Measurements from ENCODE around the gene TAS2R5.
"Not testable (repeated sequence)": the region's sequence is repeated elsewhere in the genome, so short reads cannot be mapped to it uniquely, and the experiment has no call there.

Gene TAS2R5

GRCh38 chr7:141785706-141786552 is 4.1 kb upstream of the TAS2R5 start:
- no peak overlapping the region for H3K4me2 ChIP-seq (ENCODE audit: low read length)
- TF ChIP-seq, protein P1, sequence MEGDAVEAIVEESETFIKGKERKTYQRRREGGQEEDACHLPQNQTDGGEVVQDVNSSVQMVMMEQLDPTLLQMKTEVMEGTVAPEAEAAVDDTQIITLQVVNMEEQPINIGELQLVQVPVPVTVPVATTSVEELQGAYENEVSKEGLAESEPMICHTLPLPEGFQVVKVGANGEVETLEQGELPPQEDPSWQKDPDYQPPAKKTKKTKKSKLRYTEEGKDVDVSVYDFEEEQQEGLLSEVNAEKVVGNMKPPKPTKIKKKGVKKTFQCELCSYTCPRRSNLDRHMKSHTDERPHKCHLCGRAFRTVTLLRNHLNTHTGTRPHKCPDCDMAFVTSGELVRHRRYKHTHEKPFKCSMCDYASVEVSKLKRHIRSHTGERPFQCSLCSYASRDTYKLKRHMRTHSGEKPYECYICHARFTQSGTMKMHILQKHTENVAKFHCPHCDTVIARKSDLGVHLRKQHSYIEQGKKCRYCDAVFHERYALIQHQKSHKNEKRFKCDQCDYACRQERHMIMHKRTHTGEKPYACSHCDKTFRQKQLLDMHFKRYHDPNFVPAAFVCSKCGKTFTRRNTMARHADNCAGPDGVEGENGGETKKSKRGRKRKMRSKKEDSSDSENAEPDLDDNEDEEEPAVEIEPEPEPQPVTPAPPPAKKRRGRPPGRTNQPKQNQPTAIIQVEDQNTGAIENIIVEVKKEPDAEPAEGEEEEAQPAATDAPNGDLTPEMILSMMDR (IDR thresholded peaks at IDR 0.05): peak; percentile 81
- no peak overlapping the region for H3K4me3 ChIP-seq (ENCODE audit: low read depth, low read length)
- peaks cover 2% of the 10 kb centered on the region for H3K79me2 ChIP-seq
- H3K9ac ChIP-seq: no peak overlapping the region
- H2AFZ ChIP-seq: no peak overlapping the region
- no peaks in the 10 kb centered on the region for H3K4me1 ChIP-seq
- no peaks in the 10 kb centered on the region for H3K36me3 ChIP-seq (ENCODE audit: control insufficient read depth, insufficient read depth, low read length)
- H3K27me3 ChIP-seq (ENCODE audit: control insufficient read depth, insufficient read depth, low read length): no peaks in the 10 kb centered on the region
- no peak overlapping the region for H3K27ac ChIP-seq
- no peaks in the 10 kb centered on the region for H3K9me3 ChIP-seq (ENCODE audit: control insufficient read depth, low read length)

- Histone ChIP-seq H3K4me2 (ENCODE audit: low read length) (no peak overlapping the region), H3K9me3 (ENCODE audit: control insufficient read depth, low read length) (no peaks in the 10 kb centered on the region), H3K27ac (no peak overlapping the region), H2AFZ (no peak overlapping the region), H3K4me1 (no peaks in the 10 kb centered on the region), H3K9ac (no peak overlapping the region), H3K79me2 (peaks cover 2% of the 10 kb centered on the region), H3K27me3 (ENCODE audit: control insufficient read depth, insufficient read depth, low read length) (no peaks in the 10 kb centered on the region), H3K4me3 (ENCODE audit: low read depth, low read length) (no peak overlapping the region), H3K36me3 (ENCODE audit: control insufficient read depth, insufficient read depth, low read length) (no peaks in the 10 kb centered on the region)
- TF ChIP-seq, protein P1 (IDR thresholded peaks at IDR 0.05): no peak
These were observed 1.7 kb upstream of the TAS2R5 start for GRCh38 chr7:141788296-141788695.

- no peak overlapping the region for H2AFZ ChIP-seq
These were observed 2.5 kb downstream of the TAS2R5 start for GRCh38 chr7:141792526-141792925.

DNA sequence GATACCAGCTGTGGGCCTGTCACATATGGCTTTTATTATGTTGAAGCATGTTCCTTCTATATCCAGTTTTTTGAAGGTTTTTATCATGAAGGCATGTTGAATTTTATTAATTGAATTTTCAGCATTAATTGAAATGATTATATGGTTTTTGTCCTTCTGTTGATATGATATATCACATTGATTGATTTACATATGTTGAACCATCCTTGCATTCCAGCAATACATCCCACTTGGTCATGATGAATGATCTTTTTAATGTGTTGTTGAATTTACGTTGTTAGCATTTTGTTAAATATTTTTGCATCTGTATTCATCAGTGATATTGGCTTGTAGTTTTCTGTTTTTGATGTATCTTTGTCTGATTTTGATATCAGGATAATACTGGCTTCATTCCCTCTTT is 30.1 kb downstream of the TAS2R5 start:
- Histone ChIP-seq H2AFZ (no peak overlapping the region), H3K27me3 (ENCODE audit: control insufficient read depth, insufficient read depth, low read length) (no peaks in the 10 kb centered on the region), H3K4me1 (no peaks in the 10 kb centered on the region), H3K9me3 (ENCODE audit: control insufficient read depth, low read length) (no peaks in the 10 kb centered on the region), H3K4me2 (ENCODE audit: low read length) (no peak overlapping the region), H3K9ac (no peak overlapping the region), H3K4me3 (ENCODE audit: low read depth, low read length) (no peak overlapping the region), H3K36me3 (ENCODE audit: control insufficient read depth, insufficient read depth, low read length) (no peaks in the 10 kb centered on the region), H3K79me2 (no peaks in the 10 kb centered on the region), H3K27ac (no peak overlapping the region)
- TF ChIP-seq, protein P1 (IDR thresholded peaks at IDR 0.05): no peak

More at GRCh38 chr7:141792526-141792925, 2.5 kb downstream of the TAS2R5 start:
- no peaks in the 10 kb centered on the region for H3K4me1 ChIP-seq
- H3K36me3 ChIP-seq (ENCODE audit: control insufficient read depth, insufficient read depth, low read length): no peaks in the 10 kb centered on the region
- H3K4me3 ChIP-seq (ENCODE audit: low read depth, low read length): no peak overlapping the region
- H3K9me3 ChIP-seq (ENCODE audit: control insufficient read depth, low read length): no peaks in the 10 kb centered on the region
- no peaks in the 10 kb centered on the region for H3K79me2 ChIP-seq
- H3K27me3 ChIP-seq (ENCODE audit: control insufficient read depth, insufficient read depth, low read length): no peaks in the 10 kb centered on the region
- no peak overlapping the region for H3K27ac ChIP-seq
- TF ChIP-seq, protein P1 (IDR thresholded peaks at IDR 0.05): no peak
- no peak overlapping the region for H3K9ac ChIP-seq
- no peak overlapping the region for H3K4me2 ChIP-seq (ENCODE audit: low read length)

GRCh38 chr7:141822432-141822831 is 32.4 kb downstream of the TAS2R5 start:
- H3K36me3 ChIP-seq (ENCODE audit: control insufficient read depth, insufficient read depth, low read length); H3K79me2 ChIP-seq; H3K27ac ChIP-seq; H3K9ac ChIP-seq; H3K4me2 ChIP-seq (ENCODE audit: low read length); H3K4me3 ChIP-seq (ENCODE audit: low read depth, low read length); H3K9me3 ChIP-seq (ENCODE audit: control insufficient read depth, low read length); H3K4me1 ChIP-seq; H2AFZ ChIP-seq; H3K27me3 ChIP-seq (ENCODE audit: control insufficient read depth, insufficient read depth, low read length): not testable (repeated sequence)
